H1 (cell line): ENCODE data around the gene SH3PXD2A.

Source experiments
- CBX8 ChIP-seq: fragments of 300-800, 300-1000 bp; sonication (generic); IDR thresholded peaks from 2 replicates; pipeline ENCODE4 v1.7.1; 2016; ENCODE audit warnings: low read depth, low read length, borderline replicate concordance
- CEBPB ChIP-seq: IDR thresholded peaks from 2 replicates; pipeline ENCODE4 v1.6.1; 2012; ENCODE audit warnings: low read depth, low read length
- EP300 ChIP-seq, 2 experiments: IDR thresholded peaks; 1 replicate in 1 of 2; 2 replicates in 1 of 2; pipeline ENCODE4 v1.6.1; 2011 to 2012; ENCODE audit warnings: low read depth in 2 of 2, low read length in 2 of 2, mild to moderate bottlenecking in 2 of 2, borderline replicate concordance in 1 of 2, inconsistent platforms in 1 of 2, moderate library complexity in 1 of 2
- TCF12 ChIP-seq: IDR thresholded peaks from 2 replicates; pipeline ENCODE4 v1.6.1; 2011; ENCODE audit warnings: low read depth, mild to moderate bottlenecking, low read length

GRCh38 chr10:103879409-103879808, 24.0 kb upstream of the SH3PXD2A start:
- no peak for TF ChIP-seq TCF12
- TF ChIP-seq CEBPB, result no peak
- TF ChIP-seq EP300 (IDR thresholded peaks at IDR 0.05; ENCODE audit: borderline replicate concordance in 1 of 2, low read depth in 2 of 2, low read length in 2 of 2), result no peak
- TF ChIP-seq CBX8, result no peak
